ENCODE measurements around the gene C5orf46. TPM values are rescaled to one million over a fixed set of nuclear protein-coding genes. Genes with fewer than 3 reads are reported as not detected.

C5orf46 gene
- total RNA-seq, 1 donor: not detected

DNA sequence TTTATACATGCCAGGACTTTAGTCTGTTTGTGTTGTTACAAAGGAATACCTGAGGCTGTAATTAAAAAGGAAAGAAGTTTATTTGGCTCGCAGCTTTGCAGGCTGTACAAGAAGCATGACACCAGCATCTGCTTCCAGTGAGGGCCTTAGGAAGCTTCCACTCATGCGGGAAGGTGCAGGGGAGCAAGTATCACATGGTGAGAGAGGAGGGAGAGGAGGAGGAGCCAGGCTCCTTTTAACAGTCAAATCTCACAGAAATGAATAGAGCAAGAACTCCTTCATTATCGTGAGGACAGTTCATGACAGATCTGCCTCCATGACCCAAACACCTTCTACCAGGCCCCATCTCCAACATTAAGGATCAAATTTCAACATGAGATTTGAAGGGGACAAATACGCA is 18.7 kb upstream of the C5orf46 start:
- H3K36me3 ChIP-seq (ENCODE audit: insufficient read depth, low read length): no peaks in the 10 kb centered on the region
- no peaks in the 10 kb centered on the region for H3K4me1 ChIP-seq (ENCODE audit: insufficient read depth, low read length)
- H3K4me2 ChIP-seq (ENCODE audit: insufficient read depth, low read length): no peak overlapping the region
- H3K9me3 ChIP-seq (ENCODE audit: low read depth, low read length): no peaks in the 10 kb centered on the region
- no peak overlapping the region for H3K27ac ChIP-seq (ENCODE audit: low read depth, low read length)
- H2AFZ ChIP-seq (ENCODE audit: low read length): no peak overlapping the region
- H3K4me3 ChIP-seq (ENCODE audit: insufficient read depth, low read length): no peak overlapping the region
- no peaks in the 10 kb centered on the region for H4K20me1 ChIP-seq (ENCODE audit: insufficient read depth, low read length)
- no peak for TF ChIP-seq CTCF (IDR thresholded peaks at IDR 0.05; ENCODE audit: extremely low read depth, low read depth, low read length)
- no peak for DNase-seq (ENCODE audit: insufficient read length, low spot score, missing footprints)
- no peaks in the 10 kb centered on the region for H3K79me2 ChIP-seq (ENCODE audit: insufficient read depth, low read length)
- H3K27me3 ChIP-seq (ENCODE audit: insufficient read depth, low read length): no peaks in the 10 kb centered on the region

- Histone ChIP-seq H4K20me1 (ENCODE audit: insufficient read depth, low read length) (no peaks in the 10 kb centered on the region), H3K79me2 (ENCODE audit: insufficient read depth, low read length) (no peaks in the 10 kb centered on the region), H3K27ac (ENCODE audit: low read depth, low read length) (no peak overlapping the region), H3K36me3 (ENCODE audit: insufficient read depth, low read length) (no peaks in the 10 kb centered on the region), H3K9me3 (ENCODE audit: low read depth, low read length) (no peaks in the 10 kb centered on the region), H2AFZ (ENCODE audit: low read length) (no peak overlapping the region), H3K4me3 (ENCODE audit: insufficient read depth, low read length) (no peak overlapping the region), H3K4me1 (ENCODE audit: insufficient read depth, low read length) (no peaks in the 10 kb centered on the region), H3K4me2 (ENCODE audit: insufficient read depth, low read length) (no peak overlapping the region), H3K27me3 (ENCODE audit: insufficient read depth, low read length) (no peaks in the 10 kb centered on the region)
- no peak for TF ChIP-seq CTCF (IDR thresholded peaks at IDR 0.05; ENCODE audit: extremely low read depth, low read depth, low read length)
- no peak for DNase-seq (ENCODE audit: insufficient read length, low spot score, missing footprints)
Observed at GRCh38 chr5:147921136-147921535, 14.8 kb upstream of the C5orf46 start.

DNA sequence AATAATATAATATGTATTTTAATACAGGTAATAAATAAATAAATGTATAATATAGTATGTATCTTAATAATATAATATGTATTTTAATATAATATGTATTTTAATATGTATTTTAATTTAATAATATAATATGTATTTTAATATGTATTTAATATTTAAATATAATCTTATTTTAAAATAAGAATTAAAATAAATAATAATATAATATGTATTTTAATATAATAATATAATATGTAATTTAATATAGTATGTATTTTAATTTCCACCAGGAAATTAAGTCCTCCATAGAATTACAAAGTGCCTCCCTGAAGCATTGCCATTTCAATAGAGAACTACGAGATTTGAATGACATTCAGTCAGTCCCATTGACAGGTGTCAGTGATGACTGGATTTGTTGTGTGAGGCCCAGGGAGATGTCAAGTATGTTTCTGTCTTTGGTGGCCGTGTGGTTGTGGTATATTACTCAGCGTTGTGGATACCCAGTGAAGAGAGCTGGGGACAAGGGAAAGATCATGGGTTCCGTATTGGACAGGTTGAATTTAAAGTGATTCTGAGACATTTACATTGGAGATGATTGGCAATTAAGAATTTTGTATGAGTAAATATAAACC is 14.2 kb upstream of the C5orf46 start:
- H3K27me3 ChIP-seq (ENCODE audit: insufficient read depth, low read length): no peaks in the 10 kb centered on the region
- no peak overlapping the region for H3K4me2 ChIP-seq (ENCODE audit: insufficient read depth, low read length)
- no peaks in the 10 kb centered on the region for H3K79me2 ChIP-seq (ENCODE audit: insufficient read depth, low read length)
- no peak overlapping the region for H3K27ac ChIP-seq (ENCODE audit: low read depth, low read length)
- H3K9me3 ChIP-seq (ENCODE audit: low read depth, low read length): no peaks in the 10 kb centered on the region
- H4K20me1 ChIP-seq (ENCODE audit: insufficient read depth, low read length): no peaks in the 10 kb centered on the region
- no peak overlapping the region for H2AFZ ChIP-seq (ENCODE audit: low read length)
- no peaks in the 10 kb centered on the region for H3K4me1 ChIP-seq (ENCODE audit: insufficient read depth, low read length)
- no peak for DNase-seq (ENCODE audit: insufficient read length, low spot score, missing footprints)
- TF ChIP-seq CTCF (IDR thresholded peaks at IDR 0.05; ENCODE audit: extremely low read depth, low read depth, low read length): no peak
- H3K36me3 ChIP-seq (ENCODE audit: insufficient read depth, low read length): no peaks in the 10 kb centered on the region
- H3K4me3 ChIP-seq (ENCODE audit: insufficient read depth, low read length): no peak overlapping the region

DNA sequence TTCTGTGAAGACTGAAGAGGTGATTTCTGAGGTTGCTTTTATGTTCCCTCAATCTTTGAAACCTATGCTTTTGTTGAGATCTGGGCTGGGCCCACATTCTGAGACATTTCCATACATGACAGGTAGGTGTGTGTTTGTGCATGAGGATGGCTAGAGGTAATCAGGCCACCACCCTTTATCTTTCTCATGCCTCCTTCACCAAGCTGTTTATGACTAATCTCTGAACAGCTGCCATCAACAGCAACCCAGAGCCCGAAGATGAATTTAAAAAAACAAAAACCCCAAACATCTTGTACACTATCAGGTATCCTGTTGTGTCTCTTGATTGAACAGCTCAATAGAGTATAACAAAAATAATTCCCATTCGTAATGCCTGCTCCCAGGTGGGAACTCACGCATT is 12.6 kb upstream of the C5orf46 start:
- no peaks in the 10 kb centered on the region for H4K20me1 ChIP-seq (ENCODE audit: insufficient read depth, low read length)
- H3K4me3 ChIP-seq (ENCODE audit: insufficient read depth, low read length): no peak overlapping the region
- H2AFZ ChIP-seq (ENCODE audit: low read length): no peak overlapping the region
- H3K79me2 ChIP-seq (ENCODE audit: insufficient read depth, low read length): no peaks in the 10 kb centered on the region
- no peak overlapping the region for H3K4me2 ChIP-seq (ENCODE audit: insufficient read depth, low read length)
- H3K36me3 ChIP-seq (ENCODE audit: insufficient read depth, low read length): no peaks in the 10 kb centered on the region
- no peak for TF ChIP-seq CTCF (IDR thresholded peaks at IDR 0.05; ENCODE audit: extremely low read depth, low read depth, low read length)
- no peaks in the 10 kb centered on the region for H3K27me3 ChIP-seq (ENCODE audit: insufficient read depth, low read length)
- no peaks in the 10 kb centered on the region for H3K4me1 ChIP-seq (ENCODE audit: insufficient read depth, low read length)
- DNase-seq (ENCODE audit: insufficient read length, low spot score, missing footprints): no peak
- no peak overlapping the region for H3K27ac ChIP-seq (ENCODE audit: low read depth, low read length)
- H3K9me3 ChIP-seq (ENCODE audit: low read depth, low read length): no peaks in the 10 kb centered on the region
